ENCODE data around the gene HSPA4.

HSPA4 gene

GRCh38 chr5:133106761-133107572 lies 55.2 kb downstream of the HSPA4 start:
- DNase-seq: no peak

GRCh38 chr5:133108481-133108921 lies 56.7 kb downstream of the HSPA4 start:
- no peak for DNase-seq

- DNase-seq: no peak
Observed at GRCh38 chr5:133109655-133110483, 58.1 kb downstream of the HSPA4 start.

GRCh38 chr5:133110709-133111108 lies 58.9 kb downstream of the HSPA4 start:
- DNase-seq: no peak

GRCh38 chr5:133111299-133111698 lies 59.5 kb downstream of the HSPA4 start:
- DNase-seq: peak; percentile 39

- no peak for DNase-seq
Observed at GRCh38 chr5:133112026-133112660, 60.3 kb downstream of the HSPA4 start.

- no peak for DNase-seq
Observed at GRCh38 chr5:133113331-133114061, 61.7 kb downstream of the HSPA4 start.

- DNase-seq: no peak
Observed at GRCh38 chr5:133114166-133114932, 62.5 kb downstream of the HSPA4 start.

GRCh38 chr5:133114933-133115310 lies 63.1 kb downstream of the HSPA4 start:
- DNase-seq: no peak

GRCh38 chr5:133116601-133117000 lies 64.8 kb downstream of the HSPA4 start:
- no peak for DNase-seq

- DNase-seq: no peak
Observed at GRCh38 chr5:133117166-133117911, 65.5 kb downstream of the HSPA4 start.

GRCh38 chr5:133117912-133118445 lies 66.2 kb downstream of the HSPA4 start:
- DNase-seq: no peak

- no peak for DNase-seq
Observed at GRCh38 chr5:133118741-133119140, 66.9 kb downstream of the HSPA4 start.

- DNase-seq: no peak
Observed at GRCh38 chr5:133119233-133119711, 67.5 kb downstream of the HSPA4 start.

GRCh38 chr5:133120156-133120750 lies 68.4 kb downstream of the HSPA4 start:
- DNase-seq: no peak

- DNase-seq: no peak
Observed at GRCh38 chr5:133121080-133121479, 69.3 kb downstream of the HSPA4 start.

- DNase-seq: no peak
Observed at GRCh38 chr5:133121611-133122150, 69.9 kb downstream of the HSPA4 start.

- DNase-seq: no peak
Observed at GRCh38 chr5:133122711-133123110, 70.9 kb downstream of the HSPA4 start.

- DNase-seq: no peak
Observed at GRCh38 chr5:133123297-133123696, 71.5 kb downstream of the HSPA4 start.

GRCh38 chr5:133124891-133125290 lies 73.1 kb downstream of the HSPA4 start:
- no peak for DNase-seq

Measured in NCI-H446 treated with DMSO at 0.1 percent for 48 hours (cell line).